HepG2 (cell line): ENCODE measurements around the gene KLHDC4. TPM values are rescaled to one million over a fixed set of nuclear protein-coding genes. Genes with fewer than 3 reads are reported as not detected.

Experiments used
- ARNT2 ChIP-seq: sonication (generic); formaldehyde crosslinking; IDR thresholded peaks from 2 replicates; pipeline ENCODE4 v1.8.0; 2022; ENCODE audit warnings: mild to moderate bottlenecking, low read depth, missing genetic modification reagents, moderate library complexity
- ATF4 ChIP-seq, 2 experiments: fragments of 450-650 bp in 1 of 2; sonication (generic) in 1 of 2; formaldehyde crosslinking; IDR thresholded peaks; 2 replicates each; pipeline versions ENCODE4 v1.5.0 to v1.8.0; 2020 to 2022; ENCODE audit warnings: mild to moderate bottlenecking in 1 of 2, missing genetic modification reagents in 1 of 2
- ATRX ChIP-seq: sonication (generic); formaldehyde crosslinking; IDR thresholded peaks from 2 replicates; pipeline ENCODE4 v1.4.0; 2020; ENCODE audit warnings: missing genetic modification reagents, borderline replicate concordance
- BRD4 ChIP-seq: sonication (generic); formaldehyde crosslinking; IDR thresholded peaks from 2 replicates; pipeline ENCODE4 v1.4.0; 2020; ENCODE audit warnings: missing genetic modification reagents
- CAMTA2 ChIP-seq: sonication (generic); formaldehyde crosslinking; IDR thresholded peaks from 2 replicates; pipeline ENCODE4 v1.4.0; 2020; ENCODE audit warnings: mild to moderate bottlenecking, missing genetic modification reagents, borderline replicate concordance
- CBFB ChIP-seq: sonication (generic); formaldehyde crosslinking; IDR thresholded peaks from 2 replicates; pipeline ENCODE4 v1.4.0; 2020; ENCODE audit warnings: missing genetic modification reagents
- CCAR2 ChIP-seq: fragments of 200-400 bp; formaldehyde crosslinking; optimal IDR thresholded peaks from 2 replicates; pipeline ENCODE3; 2018; ENCODE audit warnings: low read depth, mild to moderate bottlenecking, low read length, moderate library complexity
- DPF2 ChIP-seq: sonication (generic); formaldehyde crosslinking; IDR thresholded peaks from 2 replicates; pipeline ENCODE4 v1.4.0; 2020; ENCODE audit warnings: mild to moderate bottlenecking, low read depth, missing genetic modification reagents, borderline replicate concordance
- FLYWCH1 ChIP-seq: sonication (generic); formaldehyde crosslinking; IDR thresholded peaks from 2 replicates; pipeline ENCODE4 v1.8.1; 2023; ENCODE audit warnings: mild to moderate bottlenecking, missing genetic modification reagents
- FOSL2 ChIP-seq: sonication (generic); formaldehyde crosslinking; IDR thresholded peaks from 2 replicates; pipeline ENCODE4 v1.4.0; 2020; ENCODE audit warnings: missing genetic modification reagents
- HDAC1 ChIP-seq: sonication (generic); formaldehyde crosslinking; IDR thresholded peaks from 2 replicates; pipeline ENCODE4 v1.5.1; 2020; ENCODE audit warnings: mild to moderate bottlenecking, missing genetic modification reagents
- HHEX ChIP-seq: IDR thresholded peaks from 2 replicates; pipeline ENCODE4 v1.6.1; 2016; ENCODE audit warnings: control low read depth
- KLF12 ChIP-seq: sonication (generic); formaldehyde crosslinking; IDR thresholded peaks from 2 replicates; pipeline ENCODE4 v1.4.0; 2020; ENCODE audit warnings: missing genetic modification reagents, borderline replicate concordance
- KMT2B ChIP-seq: IDR thresholded peaks from 2 replicates; pipeline ENCODE4 v1.6.1; 2016; ENCODE audit warnings: missing genetic modification reagents, missing compliant biosample characterization
- MZF1 ChIP-seq: sonication (generic); formaldehyde crosslinking; IDR thresholded peaks from 2 replicates; pipeline ENCODE4 v1.8.1; 2023; ENCODE audit warnings: mild to moderate bottlenecking, missing genetic modification reagents, borderline replicate concordance
- PHB2 ChIP-seq: fragments of 450-650 bp; IDR thresholded peaks from 2 replicates; pipeline ENCODE4 v1.6.1; 2018; ENCODE audit not compliant: partially characterized antibody
- RBM22 ChIP-seq: fragments of 200-400 bp; formaldehyde crosslinking; optimal IDR thresholded peaks from 2 replicates; pipeline ENCODE3; 2017; ENCODE audit warnings: mild to moderate bottlenecking, low read length, moderate library complexity
- RFXANK ChIP-seq: IDR thresholded peaks from 2 replicates; pipeline ENCODE4 v1.6.1; 2016
- YEATS4 ChIP-seq: sonication (generic); formaldehyde crosslinking; IDR thresholded peaks from 2 replicates; pipeline ENCODE4 v1.4.0; 2020; ENCODE audit warnings: missing genetic modification reagents, borderline replicate concordance
- ZBTB7B ChIP-seq: sonication (generic); formaldehyde crosslinking; IDR thresholded peaks from 2 replicates; pipeline ENCODE4 v1.4.0; 2020; ENCODE audit warnings: missing genetic modification reagents
- ZEB1 ChIP-seq: IDR thresholded peaks from 2 replicates; pipeline ENCODE4 v1.6.1; 2012; ENCODE audit warnings: mild to moderate bottlenecking, low read depth, inconsistent platforms; ENCODE audit not compliant: insufficient replicate concordance
- ZFYVE20 ChIP-seq: sonication (generic); formaldehyde crosslinking; IDR thresholded peaks from 2 replicates; pipeline ENCODE4 v1.8.0; 2023; ENCODE audit warnings: low read depth, mild to moderate bottlenecking, moderate library complexity, missing genetic modification reagents, borderline replicate concordance
- ZNF260 ChIP-seq: sonication (generic); formaldehyde crosslinking; IDR thresholded peaks from 2 replicates; pipeline ENCODE4 v1.4.0; 2020; ENCODE audit warnings: missing genetic modification reagents, low read depth, mild to moderate bottlenecking, borderline replicate concordance
- ZNF30 ChIP-seq: sonication (generic); formaldehyde crosslinking; IDR thresholded peaks from 2 replicates; pipeline ENCODE4 v1.5.0; 2020; ENCODE audit warnings: mild to moderate bottlenecking, missing genetic modification reagents
- ZNF567 ChIP-seq: sonication (generic); formaldehyde crosslinking; IDR thresholded peaks from 2 replicates; pipeline ENCODE4 v1.8.1; 2023; ENCODE audit warnings: mild to moderate bottlenecking, missing genetic modification reagents, borderline replicate concordance
- ZNF605 ChIP-seq: sonication (generic); formaldehyde crosslinking; IDR thresholded peaks from 2 replicates; pipeline ENCODE4 v1.8.0; 2022; ENCODE audit warnings: mild to moderate bottlenecking, missing genetic modification reagents
- ZSCAN12 ChIP-seq: sonication (generic); formaldehyde crosslinking; IDR thresholded peaks from 2 replicates; pipeline ENCODE4 v1.9.0; 2021; ENCODE audit warnings: mild to moderate bottlenecking, missing genetic modification reagents
- ZSCAN20 ChIP-seq: sonication (generic); formaldehyde crosslinking; IDR thresholded peaks from 2 replicates; pipeline ENCODE4 v1.4.0; 2020; ENCODE audit warnings: missing genetic modification reagents, mild to moderate bottlenecking, borderline replicate concordance
- polyA plus RNA-seq, 8 experiments: library from polyadenylated mRNA; depleted of rRNA in 3 of 8; stranded (reverse) in 7 of 8; unstranded in 1 of 8; fragments of >200 nt; fragmentation: Illumina TruSeq in 4 of 8; extraction: Trizol in 4 of 8; gene quantifications; 2 replicates each; pipeline versions ENCODE4 v1.2.1 to v1.2.3, GENCODE V29; 2011 to 2016; ENCODE audit warnings: low read depth in 4 of 8, missing spikeins in 1 of 8, mixed read lengths in 1 of 8; ENCODE audit not compliant: insufficient read depth in 1 of 8
- total RNA-seq, 5 experiments: library from RNA; depleted of rRNA; stranded (reverse); fragments of >200 nt; fragmentation: Illumina TruSeq; extraction: Trizol; gene quantifications; 2 replicates each; pipeline ENCODE4 v1.2.3, GENCODE V29; 2016; ENCODE audit warnings: low read depth in 1 of 5
- TF ChIP-seq, protein P1 (sequence below): sonication (generic); formaldehyde crosslinking; IDR thresholded peaks from 2 replicates; pipeline ENCODE4 v1.4.0; 2020; ENCODE audit warnings: missing genetic modification reagents
- TF ChIP-seq, protein P2 (sequence below): sonication (generic); formaldehyde crosslinking; IDR thresholded peaks from 2 replicates; pipeline ENCODE4 v1.8.1; 2023; ENCODE audit warnings: missing genetic modification reagents, mild to moderate bottlenecking, borderline replicate concordance

KLHDC4 gene
- total and polyA plus RNA-seq, 2 of the 13 experiments (the other 11 are each of a cell fraction or from before 2014, with no cell fraction given): 18.7 to 31.8 TPM

GRCh38 chr16:87778830-87779579, 13.2 kb upstream of the KLHDC4 start (continued):
- TF ChIP-seq, protein P1, sequence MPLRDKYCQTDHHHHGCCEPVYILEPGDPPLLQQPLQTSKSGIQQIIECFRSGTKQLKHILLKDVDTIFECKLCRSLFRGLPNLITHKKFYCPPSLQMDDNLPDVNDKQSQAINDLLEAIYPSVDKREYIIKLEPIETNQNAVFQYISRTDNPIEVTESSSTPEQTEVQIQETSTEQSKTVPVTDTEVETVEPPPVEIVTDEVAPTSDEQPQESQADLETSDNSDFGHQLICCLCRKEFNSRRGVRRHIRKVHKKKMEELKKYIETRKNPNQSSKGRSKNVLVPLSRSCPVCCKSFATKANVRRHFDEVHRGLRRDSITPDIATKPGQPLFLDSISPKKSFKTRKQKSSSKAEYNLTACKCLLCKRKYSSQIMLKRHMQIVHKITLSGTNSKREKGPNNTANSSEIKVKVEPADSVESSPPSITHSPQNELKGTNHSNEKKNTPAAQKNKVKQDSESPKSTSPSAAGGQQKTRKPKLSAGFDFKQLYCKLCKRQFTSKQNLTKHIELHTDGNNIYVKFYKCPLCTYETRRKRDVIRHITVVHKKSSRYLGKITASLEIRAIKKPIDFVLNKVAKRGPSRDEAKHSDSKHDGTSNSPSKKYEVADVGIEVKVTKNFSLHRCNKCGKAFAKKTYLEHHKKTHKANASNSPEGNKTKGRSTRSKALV: peak; percentile 76
- TF ChIP-seq FOSL2 (CRISPR knock-in tag) (peak; percentile 93), ZSCAN12 (CRISPR knock-in tag) (no peak), ZNF605 (CRISPR knock-in tag) (peak; percentile 90), HDAC1 (CRISPR knock-in tag) (peak; percentile 86; the same call in 1 of the 2 replicates), ZNF30 (no peak), RBM22 (no peak), HHEX (CRISPR knock-in tag) (no peak), CAMTA2 (CRISPR knock-in tag) (0 out of 2 replicates have a peak, but pooled peaks have one; percentile 52), ZNF567 (CRISPR knock-in tag) (peak; percentile 86; the same call in 1 of the 2 replicates), ZNF260 (CRISPR knock-in tag) (no peak), MZF1 (CRISPR knock-in tag) (no peak), CCAR2 (no peak), ZFYVE20 (CRISPR knock-in tag) (no peak), ATRX (no peak), KLF12 (CRISPR knock-in tag) (0 out of 2 replicates have a peak, but pooled peaks have one; percentile 37), PHB2 (no peak), ARNT2 (CRISPR knock-in tag) (peak; percentile 94), CBFB (CRISPR knock-in tag) (peak; percentile 100), BRD4 (CRISPR knock-in tag) (peak; percentile 98), ZSCAN20 (CRISPR knock-in tag) (no peak; the same call in 1 of the 2 replicates), FLYWCH1 (no peak), RFXANK (CRISPR knock-in tag) (peak; percentile 85), DPF2 (CRISPR knock-in tag) (peak; percentile 71; the same call in 1 of the 2 replicates), ZBTB7B (CRISPR knock-in tag) (peak; percentile 98; the same call in 1 of the 2 replicates), ZEB1 (no peak), YEATS4 (peak; percentile 99), ATF4 (CRISPR knock-in tag; IDR thresholded peaks at IDR 0.05) (peak; percentile 100), KMT2B (CRISPR knock-in tag) (peak; percentile 66; the same call in 1 of the 2 replicates)
- TF ChIP-seq, protein P2, sequence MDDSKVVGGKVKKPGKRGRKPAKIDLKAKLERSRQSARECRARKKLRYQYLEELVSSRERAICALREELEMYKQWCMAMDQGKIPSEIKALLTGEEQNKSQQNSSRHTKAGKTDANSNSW (CRISPR knock-in tag): peak; percentile 79
